Measurements from ENCODE around the gene TPM1.

DNA sequence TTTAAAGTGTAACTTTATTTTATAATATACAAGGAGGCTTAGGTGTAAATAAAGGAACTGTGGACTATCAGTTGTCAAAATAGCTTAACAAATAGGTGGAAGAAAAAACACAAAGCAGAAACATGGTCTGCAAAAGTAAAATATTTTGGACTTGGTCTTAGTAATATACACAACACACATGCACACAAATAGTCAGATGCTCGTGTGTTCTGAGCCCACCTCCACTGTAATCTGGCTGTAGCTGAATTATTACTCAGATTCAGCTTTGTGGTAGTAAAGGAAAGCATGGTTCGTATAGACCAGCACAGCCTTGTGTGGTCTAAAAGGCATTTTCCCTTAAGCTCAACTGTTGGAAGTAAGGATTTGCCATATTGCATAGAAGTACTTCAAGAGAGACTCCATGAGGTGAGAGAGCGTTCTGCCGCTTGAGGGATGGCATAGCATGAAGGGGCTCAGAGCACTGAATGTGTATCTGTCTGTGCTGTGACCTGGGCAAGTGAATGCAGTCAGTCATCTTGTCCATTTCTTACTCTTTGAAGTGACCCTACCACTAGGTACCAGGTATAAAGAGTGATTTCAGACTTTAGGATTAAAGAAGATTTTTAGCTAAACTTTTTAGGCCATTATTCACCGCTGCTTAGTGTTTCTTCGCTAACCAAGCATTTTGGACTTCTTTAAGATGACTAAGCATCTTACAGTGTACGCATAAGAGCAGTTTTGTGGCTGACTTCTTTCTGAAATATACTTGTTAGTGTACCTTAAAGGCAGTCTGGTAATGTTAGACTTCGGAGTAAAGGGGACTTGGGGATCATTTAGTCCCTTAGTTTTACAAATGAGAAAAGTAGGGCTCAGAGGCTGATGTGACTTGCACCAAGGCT is 15.2 kb downstream of the TPM1 start:
- TF ChIP-seq HDGF (IDR thresholded peaks at IDR 0.05) (no peak), SMARCC2 (IDR thresholded peaks at IDR 0.05; ENCODE audit: low read depth) (no peak), SMC3 (conservative IDR thresholded peaks at IDR 0.05; ENCODE audit: insufficient read depth, low read depth, low read length) (no peak)
- TF ChIP-seq, protein P1, sequence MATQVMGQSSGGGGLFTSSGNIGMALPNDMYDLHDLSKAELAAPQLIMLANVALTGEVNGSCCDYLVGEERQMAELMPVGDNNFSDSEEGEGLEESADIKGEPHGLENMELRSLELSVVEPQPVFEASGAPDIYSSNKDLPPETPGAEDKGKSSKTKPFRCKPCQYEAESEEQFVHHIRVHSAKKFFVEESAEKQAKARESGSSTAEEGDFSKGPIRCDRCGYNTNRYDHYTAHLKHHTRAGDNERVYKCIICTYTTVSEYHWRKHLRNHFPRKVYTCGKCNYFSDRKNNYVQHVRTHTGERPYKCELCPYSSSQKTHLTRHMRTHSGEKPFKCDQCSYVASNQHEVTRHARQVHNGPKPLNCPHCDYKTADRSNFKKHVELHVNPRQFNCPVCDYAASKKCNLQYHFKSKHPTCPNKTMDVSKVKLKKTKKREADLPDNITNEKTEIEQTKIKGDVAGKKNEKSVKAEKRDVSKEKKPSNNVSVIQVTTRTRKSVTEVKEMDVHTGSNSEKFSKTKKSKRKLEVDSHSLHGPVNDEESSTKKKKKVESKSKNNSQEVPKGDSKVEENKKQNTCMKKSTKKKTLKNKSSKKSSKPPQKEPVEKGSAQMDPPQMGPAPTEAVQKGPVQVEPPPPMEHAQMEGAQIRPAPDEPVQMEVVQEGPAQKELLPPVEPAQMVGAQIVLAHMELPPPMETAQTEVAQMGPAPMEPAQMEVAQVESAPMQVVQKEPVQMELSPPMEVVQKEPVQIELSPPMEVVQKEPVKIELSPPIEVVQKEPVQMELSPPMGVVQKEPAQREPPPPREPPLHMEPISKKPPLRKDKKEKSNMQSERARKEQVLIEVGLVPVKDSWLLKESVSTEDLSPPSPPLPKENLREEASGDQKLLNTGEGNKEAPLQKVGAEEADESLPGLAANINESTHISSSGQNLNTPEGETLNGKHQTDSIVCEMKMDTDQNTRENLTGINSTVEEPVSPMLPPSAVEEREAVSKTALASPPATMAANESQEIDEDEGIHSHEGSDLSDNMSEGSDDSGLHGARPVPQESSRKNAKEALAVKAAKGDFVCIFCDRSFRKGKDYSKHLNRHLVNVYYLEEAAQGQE (IDR thresholded peaks at IDR 0.05; ENCODE audit: borderline replicate concordance): no peak
- TF ChIP-seq, protein P1 (CRISPR knock-in tag; IDR thresholded peaks at IDR 0.05; ENCODE audit: low read depth): no peak
